K562 (cell line): ENCODE measurements around the gene ITGAE. TPM values are rescaled to one million over a fixed set of nuclear protein-coding genes. Genes with fewer than 3 reads are reported as not detected.

ENCODE experiments used
- ARID4B ChIP-seq: sonication (generic); formaldehyde crosslinking; IDR thresholded peaks from 2 replicates; pipeline ENCODE4 v1.8.0; 2022; ENCODE audit warnings: mild to moderate bottlenecking, missing genetic modification reagents
- CREB5 ChIP-seq: fragments of 250-450 bp; sonication (Bioruptor Pico); IDR thresholded peaks from 2 replicates; pipeline ENCODE4 v1.5.0; 2020; ENCODE audit warnings: mild to moderate bottlenecking
- ESRRB ChIP-seq: fragments of 250-450 bp; sonication (Bioruptor Pico); IDR thresholded peaks from 2 replicates; pipeline ENCODE4 v1.5.0; 2020; ENCODE audit warnings: mild to moderate bottlenecking, moderate library complexity, borderline replicate concordance
- ZEB2 ChIP-seq: fragments of 450-650 bp; IDR thresholded peaks from 2 replicates; pipeline ENCODE4 v1.6.1; 2016
- ZKSCAN1 ChIP-seq: fragments of 150-350 bp; IDR thresholded peaks from 2 replicates; pipeline ENCODE4 v1.6.1; 2016; ENCODE audit warnings: low read depth, low read length
- ZNF408 ChIP-seq: fragments of 250-450 bp; sonication (Bioruptor Pico); IDR thresholded peaks from 2 replicates; pipeline ENCODE4 v1.4.0; 2020; ENCODE audit warnings: low read depth, mild to moderate bottlenecking, moderate library complexity
- ZNF445 ChIP-seq: fragments of 250-450 bp; sonication (Bioruptor Pico); IDR thresholded peaks from 2 replicates; pipeline ENCODE4 v1.4.0; 2020; ENCODE audit warnings: low read depth, mild to moderate bottlenecking, moderate library complexity
- ZNF609 ChIP-seq: sonication (generic); formaldehyde crosslinking; IDR thresholded peaks from 2 replicates; pipeline ENCODE4 v1.8.1; 2023; ENCODE audit warnings: missing genetic modification reagents, mild to moderate bottlenecking, borderline replicate concordance
- ZNF778 ChIP-seq: fragments of 450-650 bp; formaldehyde crosslinking; IDR thresholded peaks from 2 replicates; pipeline ENCODE4 v1.4.0; 2020; ENCODE audit warnings: mild to moderate bottlenecking, moderate library complexity
- polyA plus RNA-seq, 8 experiments: library from polyadenylated mRNA; depleted of rRNA in 4 of 8; stranded (reverse) in 5 of 8; unstranded in 3 of 8; fragments of >200 nt; fragmentation: Nextera tagmentation in 2 of 8; fragmentation: Illumina TruSeq in 1 of 8; extraction: Ambion mirVana in 2 of 8; extraction: Trizol in 1 of 8; gene quantifications; 2 replicates each; pipeline versions ENCODE4 v1.2.1 to v1.2.3, GENCODE V29; 2011 to 2014; ENCODE audit warnings: inconsistent platforms in 1 of 8, missing spikeins in 1 of 8
- total RNA-seq, 7 experiments: library from RNA; depleted of rRNA in 6 of 7; stranded (reverse); fragments of >200 nt in 6 of 7; fragmentation: Illumina TruSeq in 2 of 7; extraction: Trizol in 2 of 7; gene quantifications; 2 replicates each; pipeline versions ENCODE4 v1.2.1 to v1.2.3, GENCODE V29; 2011 to 2021; ENCODE audit warnings: low replicate concordance in 1 of 7

Gene ITGAE
- total and polyA plus RNA-seq, 9 of the 15 experiments (the other 6 are each of a cell fraction or from before 2014, with no cell fraction given) = 14.8 to 160 (median 27.0) TPM

- TF ChIP-seq CREB5 (no peak), ZEB2 (no peak), ESRRB (no peak), ZNF408 (CRISPR knock-in tag) (no peak), ZKSCAN1 (no peak), ARID4B (CRISPR knock-in tag) (no peak), ZNF445 (CRISPR knock-in tag) (no peak), ZNF609 (CRISPR knock-in tag) (no peak), ZNF778 (CRISPR knock-in tag) (no peak)
- TF ChIP-seq, all 486 proteins: peak for 0
Observed at GRCh38 chr17:3688027-3688553, 112.9 kb downstream of the ITGAE start (continued).
